ENCODE results near the gene IFT27.

The IFT27 gene

GRCh38 chr22:36796552-36797175 is 20.7 kb upstream of the IFT27 start:
- DNase-seq = no peak

DNA sequence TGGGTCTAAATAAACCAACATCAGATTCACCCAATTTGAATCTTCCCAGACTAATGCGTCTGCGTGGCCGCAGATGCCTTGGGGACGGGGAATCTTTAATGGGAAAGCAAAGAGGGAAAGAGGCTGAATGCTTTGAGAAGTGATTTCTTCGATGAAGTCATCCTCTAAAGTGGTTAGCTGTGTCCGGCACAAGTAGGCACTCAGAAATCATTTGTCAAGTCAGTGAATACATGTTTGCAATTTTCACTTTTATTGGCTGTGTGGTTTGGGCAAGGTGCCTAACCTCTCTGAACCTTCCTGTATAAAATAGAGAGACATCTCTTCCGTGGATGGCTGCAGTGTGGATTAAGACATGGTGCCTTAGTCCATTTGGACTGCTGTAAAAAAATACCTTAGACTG is 19.7 kb upstream of the IFT27 start:
- DNase-seq = no peak

DNA sequence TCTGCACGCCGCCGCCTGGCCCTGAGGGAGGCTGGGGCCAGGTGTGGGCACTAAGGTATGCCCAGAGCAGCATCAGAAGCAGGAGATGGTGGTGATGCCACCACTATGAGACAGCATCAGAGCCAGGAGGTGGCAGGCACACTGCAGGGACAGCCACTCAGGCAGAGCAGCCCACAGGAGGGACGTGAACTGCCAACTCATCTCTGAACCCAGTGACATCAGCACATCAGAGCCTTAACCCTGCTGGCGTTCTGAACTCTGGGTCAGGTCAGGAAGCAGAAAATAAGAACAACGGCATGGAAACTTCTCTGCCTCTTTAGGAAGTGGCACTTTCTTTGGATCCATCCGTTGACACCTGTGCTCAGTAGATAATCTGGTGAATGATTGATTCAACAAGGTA is 14.7 kb upstream of the IFT27 start:
- no peak for DNase-seq

- no peak for DNase-seq
These were observed 11.5 kb upstream of the IFT27 start for GRCh38 chr22:36787204-36787988.

GRCh38 chr22:36783743-36784142 is 7.8 kb upstream of the IFT27 start:
- DNase-seq = no peak

- DNase-seq = peak; percentile 62
These were observed 6.0 kb upstream of the IFT27 start for GRCh38 chr22:36781656-36782627.

DNA sequence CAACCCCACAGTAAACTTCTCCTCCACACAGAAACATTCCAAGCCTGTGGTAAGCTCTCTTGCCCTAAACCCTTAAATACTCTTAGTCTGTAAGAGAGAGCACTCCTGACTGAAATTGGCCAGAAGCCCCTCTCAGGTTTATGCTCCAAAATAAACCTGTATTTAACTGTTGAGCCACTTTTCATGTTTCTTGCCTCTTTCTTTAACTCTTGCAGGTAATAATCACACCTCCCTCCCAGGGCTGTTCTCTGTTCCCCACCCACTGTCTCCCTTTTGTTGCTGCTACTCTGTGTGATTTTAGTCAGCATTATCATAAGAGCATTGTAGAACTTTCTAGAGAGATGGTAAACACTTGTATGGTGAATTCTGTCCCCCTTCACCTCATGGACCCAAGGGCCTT is 2.1 kb upstream of the IFT27 start:
- DNase-seq = no peak

- no peak for DNase-seq
These were observed 803 bp upstream of the IFT27 start for GRCh38 chr22:36776722-36777121.

DNA sequence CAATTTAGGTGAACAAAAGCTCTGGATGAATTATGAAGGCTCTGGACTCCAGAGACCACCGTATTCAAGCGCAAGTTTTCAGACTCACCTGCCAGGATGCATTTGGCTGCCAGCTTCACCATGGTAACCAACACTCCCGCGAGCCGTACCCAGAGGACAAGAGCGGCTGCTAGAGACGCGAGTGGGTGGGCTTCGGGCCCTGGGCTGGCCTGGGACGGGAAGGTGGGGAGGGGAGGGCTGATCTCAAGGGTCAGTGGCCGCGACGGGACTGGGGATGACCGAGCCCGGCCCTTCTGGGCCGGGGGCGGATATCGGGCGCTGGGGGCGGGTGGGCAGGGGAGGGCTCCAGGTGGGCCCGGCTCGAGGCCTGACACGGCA is 344 bp downstream of the IFT27 start:
- no peak for DNase-seq

GRCh38 chr22:36773935-36774334 is 2.0 kb downstream of the IFT27 start:
- no peak for DNase-seq

GRCh38 chr22:36772451-36772850 is 3.5 kb downstream of the IFT27 start:
- no peak for DNase-seq

DNA sequence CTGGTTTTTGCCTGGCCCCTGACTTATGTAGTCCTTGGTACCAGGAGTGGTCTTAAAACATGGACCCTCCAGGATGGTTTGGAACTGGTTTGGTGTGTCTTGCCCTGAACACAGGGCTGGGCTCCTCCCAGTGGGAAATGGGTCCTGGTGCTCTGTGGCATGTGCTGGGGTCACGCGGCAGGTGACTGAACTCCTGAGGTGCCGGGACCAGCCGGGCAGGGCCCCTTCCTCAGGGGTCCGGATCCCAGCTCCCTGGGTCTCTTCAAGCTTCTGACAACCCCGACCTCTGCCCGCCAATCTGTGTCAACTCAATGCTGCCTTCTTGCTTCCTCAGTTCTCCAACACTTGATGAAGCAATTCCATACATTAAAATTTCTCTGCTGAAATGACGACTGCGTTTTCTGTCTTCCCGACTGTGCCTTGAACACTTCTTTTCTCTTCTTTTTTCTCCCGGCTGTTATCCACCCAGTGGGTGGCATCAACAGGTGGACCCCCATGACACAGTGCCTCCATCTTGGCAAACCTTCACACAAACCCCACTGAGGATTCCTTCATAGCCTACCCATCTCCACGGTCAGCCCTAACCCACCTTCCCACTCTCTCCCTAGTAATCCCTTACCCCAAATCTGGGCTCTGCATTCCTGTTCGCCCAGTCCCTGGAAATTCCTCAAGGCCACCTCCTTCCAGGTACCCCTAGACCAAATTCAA is 4.4 kb downstream of the IFT27 start:
- DNase-seq = no peak

- no peak for DNase-seq
These were observed 5.2 kb downstream of the IFT27 start for GRCh38 chr22:36770513-36771231.

GRCh38 chr22:36769541-36770512 is 6.1 kb downstream of the IFT27 start:
- no peak for DNase-seq

GRCh38 chr22:36768616-36769015 is 7.3 kb downstream of the IFT27 start:
- no peak for DNase-seq

- no peak for DNase-seq
These were observed 7.8 kb downstream of the IFT27 start for GRCh38 chr22:36768141-36768540.

GRCh38 chr22:36767035-36767775 is 8.7 kb downstream of the IFT27 start:
- no peak for DNase-seq

GRCh38 chr22:36765943-36766450 is 9.9 kb downstream of the IFT27 start:
- no peak for DNase-seq

DNA sequence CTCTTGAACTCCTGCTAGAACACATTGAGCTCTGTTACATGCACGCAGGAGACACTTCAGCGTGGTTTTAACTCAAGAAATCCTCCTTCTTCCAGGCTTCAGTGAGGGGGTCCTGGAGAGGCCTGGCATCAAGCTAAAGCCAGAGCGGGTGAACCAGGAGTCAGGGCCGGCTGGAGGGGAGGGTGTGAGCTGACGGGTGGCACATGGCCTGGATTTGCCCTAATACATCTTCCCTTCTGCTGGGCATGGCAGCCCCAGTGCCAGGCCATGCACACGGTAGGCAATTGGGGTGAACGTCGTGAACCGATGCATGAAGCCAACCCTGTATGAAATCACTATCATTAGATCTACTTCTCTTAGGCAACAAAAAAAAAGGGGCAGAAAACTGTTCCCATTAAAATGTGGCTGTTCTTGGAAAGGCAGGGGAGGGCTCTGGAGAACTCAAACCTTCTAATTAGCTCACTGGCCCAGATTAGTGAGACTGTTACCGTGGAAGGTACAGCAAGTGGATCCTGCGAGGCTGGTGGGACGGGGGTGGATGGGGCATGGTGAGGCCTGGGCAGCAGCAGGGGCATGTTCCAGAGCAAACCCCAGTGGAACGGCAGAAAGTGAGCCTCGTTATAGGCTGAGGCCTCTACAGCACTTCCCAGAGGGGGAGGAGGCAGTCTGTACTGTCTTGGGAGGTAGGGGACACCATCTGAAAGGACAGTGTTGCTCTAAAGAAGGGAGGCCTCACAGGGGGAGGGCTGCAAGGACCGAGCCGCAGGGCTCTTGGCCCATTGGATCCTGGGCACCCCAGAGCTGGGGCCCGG is 10.6 kb downstream of the IFT27 start:
- no peak for DNase-seq
